Panc1 (cell line): ENCODE measurements around the gene EEA1. TPM values are rescaled to one million over a fixed set of nuclear protein-coding genes. Genes with fewer than 3 reads are reported as not detected.

Experiments used
- ATAC-seq: fragments of 200-7000 bp; cut with Tn5 transposase; 2 replicates; pipeline ENCODE4 v1.9.1; 2020; ENCODE audit warnings: mild to moderate bottlenecking, moderate library complexity
- BruUV-seq: library from RNA; stranded (reverse); fragments of 400-500 nt; replicated peaks from 2 replicates; lab custom pipeline; 2021; lab: Mats Ljungman, UMichigan
- CTCF ChIA-PET: fragments of 300-600 bp; sonication (Branson Sonifier 250); formaldehyde crosslinking; loops from one replicate; lab custom pipeline; 2022; ENCODE audit warnings: antibody characterized with exemption; lab: Charles Lee
- POLR2A ChIA-PET: fragments of 300-600 bp; sonication (Branson Sonifier 250); formaldehyde crosslinking; loops from one replicate; lab custom pipeline; 2022; ENCODE audit warnings: antibody characterized with exemption; lab: Charles Lee
- DNase-seq: peaks from one replicate; pipeline ENCODE4 v3.0.0-alpha.2; 2010; ENCODE audit warnings: low read depth, low spot score
- H3K27ac ChIP-seq: 2 replicates; pipeline ENCODE4 v1.5.1; 2011; ENCODE audit warnings: mild to moderate bottlenecking, low read length, inconsistent platforms
- H3K27me3 ChIP-seq: fragments of 200-500 bp; sonication (Bioruptor generic); 2 replicates; pipeline ENCODE4 v1.6.0; 2014; ENCODE audit warnings: low read length, inconsistent platforms; ENCODE audit not compliant: control insufficient read depth, insufficient read depth
- H3K36me3 ChIP-seq: fragments of 200-500 bp; sonication (Bioruptor generic); 2 replicates; pipeline ENCODE4 v1.5.1; 2014; ENCODE audit warnings: inconsistent platforms, mild to moderate bottlenecking, low read length, moderate library complexity; ENCODE audit not compliant: control insufficient read depth, insufficient read depth
- H3K4me1 ChIP-seq: 2 replicates; pipeline ENCODE4 v1.5.1; 2011; ENCODE audit warnings: inconsistent platforms, mild to moderate bottlenecking, low read length, moderate library complexity; ENCODE audit not compliant: control insufficient read depth, insufficient read depth
- H3K4me3 ChIP-seq, 2 experiments: 2 replicates each; pipeline ENCODE4 v1.5.1; 2011 to 2012; ENCODE audit warnings: low read depth in 2 of 2, low read length in 2 of 2, mild to moderate bottlenecking in 2 of 2, inconsistent platforms in 1 of 2, moderate library complexity in 1 of 2
- H3K9me3 ChIP-seq: fragments of 200-500 bp; sonication (Bioruptor generic); 2 replicates; pipeline ENCODE4 v1.5.1; 2014; ENCODE audit warnings: low read depth, mild to moderate bottlenecking, inconsistent platforms, low read length, moderate library complexity; ENCODE audit not compliant: control insufficient read depth, insufficient read depth
- POLR2AphosphoS5 ChIP-seq: IDR thresholded peaks from 2 replicates; pipeline ENCODE4 v1.6.1; 2012; ENCODE audit warnings: mild to moderate bottlenecking, low read depth, low read length, moderate library complexity
- SIN3A ChIP-seq: IDR thresholded peaks from 2 replicates; pipeline ENCODE4 v1.6.1; 2012; ENCODE audit warnings: low read depth, mild to moderate bottlenecking, low read length, moderate library complexity, borderline replicate concordance; ENCODE audit not compliant: insufficient read depth
- TCF7L2 ChIP-seq: IDR thresholded peaks from 2 replicates; pipeline ENCODE4 v1.6.1; 2011; ENCODE audit warnings: mild to moderate bottlenecking, low read depth, low read length, inconsistent platforms
- in situ Hi-C: cut with HindIII; loops from 2 replicates; pipeline ENCODE4 v1.10.0; 2016; ENCODE audit warnings: low sequenced_read_pairs, low pct_unique_long_range_greater_than_20kb
- intact Hi-C: fragments of 100-400 bp; cut with micrococcal nuclease; formaldehyde crosslinking; loops from one replicate; pipeline ENCODE4 v1.10.0; 2022; ENCODE audit not compliant: unreplicated experiment
- total RNA-seq: library from RNA; stranded (reverse); gene quantifications from one replicate; pipeline ENCODE4 v1.2.1, GENCODE V29; 2021; ENCODE audit not compliant: unreplicated experiment
- TF ChIP-seq, protein P1 (sequence below), 2 experiments: IDR thresholded peaks; 2 replicates each; pipeline ENCODE4 v1.6.1; 2011 to 2012; ENCODE audit warnings: low read depth in 2 of 2, control low read depth in 1 of 2, low read length in 1 of 2, mild to moderate bottlenecking in 1 of 2, moderate library complexity in 1 of 2; ENCODE audit not compliant: insufficient read depth in 1 of 2
- TF ChIP-seq, protein P2 (sequence below): fragments of 450-650 bp; IDR thresholded peaks from 2 replicates; pipeline ENCODE4 v1.5.1; 2017; ENCODE audit warnings: mild to moderate bottlenecking

Gene EEA1
- total RNA-seq, 1 experiment from 2014 or later, result 15.1 TPM

DNA sequence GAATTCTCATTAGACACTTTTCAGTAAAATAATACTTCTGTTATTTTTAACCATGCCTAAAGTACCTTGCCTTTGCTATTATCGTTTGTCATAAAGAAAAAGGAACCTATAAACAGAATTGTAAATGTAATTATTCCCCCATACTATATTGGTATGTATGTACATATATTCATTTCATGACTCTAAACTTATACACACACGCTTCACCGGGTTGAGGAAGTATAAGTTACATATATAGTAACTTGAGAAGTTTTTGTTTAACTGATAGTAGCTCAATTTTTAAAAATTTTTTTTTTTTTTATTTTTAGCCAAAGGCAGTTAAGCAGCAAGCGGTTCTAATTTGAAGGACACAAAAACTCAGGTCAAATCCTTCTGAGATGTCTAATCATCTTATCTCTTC is 118.7 kb downstream of the EEA1 start:
- Histone ChIP-seq H3K36me3 (no peaks in the 10 kb centered on the region; the same call in 1 of the 2 replicates), H3K27me3 (no peaks in the 10 kb centered on the region), H3K4me3 (no peak overlapping the region), H3K4me1 (no peaks in the 10 kb centered on the region), H3K27ac (no peak overlapping the region), H3K9me3 (no peaks in the 10 kb centered on the region)
- in situ Hi-C loops (no loop called here), intact Hi-C loops (no loop called here)
- TF ChIP-seq TCF7L2 (no peak), POLR2AphosphoS5 (no peak)
- DNase-seq (no peak), ATAC-seq (no peak)
- ChIA-PET CTCF (no interaction called here), POLR2A (interaction anchor here (0.6 to 0.7 kb wide), 2 partner anchors 95 to 616 kb away, joined by 5 to 9 read pairs; no protein-coding TSS in a partner anchor)
- no TSS peak for BruUV-seq

DNA sequence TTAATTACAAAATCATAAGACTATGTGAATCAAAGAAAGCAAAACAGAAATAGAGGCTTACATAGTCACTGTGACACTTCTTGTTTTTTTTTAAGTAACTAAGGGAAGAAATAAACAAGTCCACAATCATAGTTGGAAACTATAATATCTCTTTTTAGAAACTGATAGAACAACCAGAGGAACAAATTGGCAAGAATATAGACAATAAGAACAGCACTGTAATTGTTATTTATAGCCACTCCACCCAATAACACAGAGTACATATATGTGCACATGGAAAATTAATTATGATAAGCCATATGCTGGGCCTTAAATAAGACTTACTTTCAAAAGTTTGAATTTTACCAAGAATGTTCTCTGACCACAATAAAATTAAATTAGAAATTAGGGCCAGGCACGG is 125.2 kb downstream of the EEA1 start:
- no TSS peak for BruUV-seq
- H3K4me3 ChIP-seq, result no peak overlapping the region
- no peak overlapping the region for H3K27ac ChIP-seq
- TF ChIP-seq SIN3A, result no peak
- no peak for TF ChIP-seq POLR2AphosphoS5
- TF ChIP-seq, protein P1, sequence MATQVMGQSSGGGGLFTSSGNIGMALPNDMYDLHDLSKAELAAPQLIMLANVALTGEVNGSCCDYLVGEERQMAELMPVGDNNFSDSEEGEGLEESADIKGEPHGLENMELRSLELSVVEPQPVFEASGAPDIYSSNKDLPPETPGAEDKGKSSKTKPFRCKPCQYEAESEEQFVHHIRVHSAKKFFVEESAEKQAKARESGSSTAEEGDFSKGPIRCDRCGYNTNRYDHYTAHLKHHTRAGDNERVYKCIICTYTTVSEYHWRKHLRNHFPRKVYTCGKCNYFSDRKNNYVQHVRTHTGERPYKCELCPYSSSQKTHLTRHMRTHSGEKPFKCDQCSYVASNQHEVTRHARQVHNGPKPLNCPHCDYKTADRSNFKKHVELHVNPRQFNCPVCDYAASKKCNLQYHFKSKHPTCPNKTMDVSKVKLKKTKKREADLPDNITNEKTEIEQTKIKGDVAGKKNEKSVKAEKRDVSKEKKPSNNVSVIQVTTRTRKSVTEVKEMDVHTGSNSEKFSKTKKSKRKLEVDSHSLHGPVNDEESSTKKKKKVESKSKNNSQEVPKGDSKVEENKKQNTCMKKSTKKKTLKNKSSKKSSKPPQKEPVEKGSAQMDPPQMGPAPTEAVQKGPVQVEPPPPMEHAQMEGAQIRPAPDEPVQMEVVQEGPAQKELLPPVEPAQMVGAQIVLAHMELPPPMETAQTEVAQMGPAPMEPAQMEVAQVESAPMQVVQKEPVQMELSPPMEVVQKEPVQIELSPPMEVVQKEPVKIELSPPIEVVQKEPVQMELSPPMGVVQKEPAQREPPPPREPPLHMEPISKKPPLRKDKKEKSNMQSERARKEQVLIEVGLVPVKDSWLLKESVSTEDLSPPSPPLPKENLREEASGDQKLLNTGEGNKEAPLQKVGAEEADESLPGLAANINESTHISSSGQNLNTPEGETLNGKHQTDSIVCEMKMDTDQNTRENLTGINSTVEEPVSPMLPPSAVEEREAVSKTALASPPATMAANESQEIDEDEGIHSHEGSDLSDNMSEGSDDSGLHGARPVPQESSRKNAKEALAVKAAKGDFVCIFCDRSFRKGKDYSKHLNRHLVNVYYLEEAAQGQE (IDR thresholded peaks at IDR 0.05; ENCODE audit: insufficient read depth in 1 of 2, low read depth in 2 of 2, low read length in 1 of 2), result no peak
- TF ChIP-seq, protein P2, sequence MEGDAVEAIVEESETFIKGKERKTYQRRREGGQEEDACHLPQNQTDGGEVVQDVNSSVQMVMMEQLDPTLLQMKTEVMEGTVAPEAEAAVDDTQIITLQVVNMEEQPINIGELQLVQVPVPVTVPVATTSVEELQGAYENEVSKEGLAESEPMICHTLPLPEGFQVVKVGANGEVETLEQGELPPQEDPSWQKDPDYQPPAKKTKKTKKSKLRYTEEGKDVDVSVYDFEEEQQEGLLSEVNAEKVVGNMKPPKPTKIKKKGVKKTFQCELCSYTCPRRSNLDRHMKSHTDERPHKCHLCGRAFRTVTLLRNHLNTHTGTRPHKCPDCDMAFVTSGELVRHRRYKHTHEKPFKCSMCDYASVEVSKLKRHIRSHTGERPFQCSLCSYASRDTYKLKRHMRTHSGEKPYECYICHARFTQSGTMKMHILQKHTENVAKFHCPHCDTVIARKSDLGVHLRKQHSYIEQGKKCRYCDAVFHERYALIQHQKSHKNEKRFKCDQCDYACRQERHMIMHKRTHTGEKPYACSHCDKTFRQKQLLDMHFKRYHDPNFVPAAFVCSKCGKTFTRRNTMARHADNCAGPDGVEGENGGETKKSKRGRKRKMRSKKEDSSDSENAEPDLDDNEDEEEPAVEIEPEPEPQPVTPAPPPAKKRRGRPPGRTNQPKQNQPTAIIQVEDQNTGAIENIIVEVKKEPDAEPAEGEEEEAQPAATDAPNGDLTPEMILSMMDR, result no peak
- no peak for TF ChIP-seq TCF7L2
- ChIA-PET CTCF (no interaction called here), POLR2A (no interaction called here)
- no peaks in the 10 kb centered on the region for H3K9me3 ChIP-seq
- in situ Hi-C loops (no loop called here), intact Hi-C loops (no loop called here)
- no peak for DNase-seq
- ATAC-seq, result no peak
- no peaks in the 10 kb centered on the region; the same call in 1 of the 2 replicates for H3K36me3 ChIP-seq
- no peaks in the 10 kb centered on the region for H3K27me3 ChIP-seq
- no peaks in the 10 kb centered on the region for H3K4me1 ChIP-seq

DNA sequence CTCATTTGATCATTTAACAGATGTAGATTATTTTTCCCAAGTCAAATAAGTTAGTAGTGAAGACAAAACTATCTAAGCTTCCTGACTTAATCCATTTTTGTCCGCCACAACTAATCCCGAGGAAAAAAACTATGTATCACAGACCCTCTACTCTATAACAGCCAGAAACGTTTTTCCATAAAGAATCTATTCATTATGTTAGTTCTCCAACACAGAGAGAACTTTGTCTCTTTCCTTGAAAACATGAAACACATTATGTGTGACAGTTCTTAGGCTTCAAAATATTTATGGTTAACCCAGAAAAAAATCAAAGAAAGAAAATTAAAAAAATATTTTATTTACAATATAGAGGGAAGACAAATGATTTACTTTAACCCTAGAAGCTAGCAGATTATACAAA is 126.2 kb downstream of the EEA1 start:
- no peaks in the 10 kb centered on the region for H3K9me3 ChIP-seq
- H3K4me1 ChIP-seq, result no peaks in the 10 kb centered on the region
- no peak overlapping the region for H3K4me3 ChIP-seq
- in situ Hi-C loops (no loop called here), intact Hi-C loops (no loop called here)
- DNase-seq, result no peak
- no peak for ATAC-seq
- CTCF ChIA-PET, result no interaction called here
- no peaks in the 10 kb centered on the region; the same call in 1 of the 2 replicates for H3K36me3 ChIP-seq
- TF ChIP-seq POLR2AphosphoS5, result no peak
- TF ChIP-seq, protein P2, result no peak
- no peak for TF ChIP-seq TCF7L2
- TF ChIP-seq, protein P1 (IDR thresholded peaks at IDR 0.05; ENCODE audit: insufficient read depth in 1 of 2, low read depth in 2 of 2, low read length in 1 of 2), result no peak
- no peak for TF ChIP-seq SIN3A
- no TSS peak for BruUV-seq
- POLR2A ChIA-PET, result no interaction called here
- no peaks in the 10 kb centered on the region for H3K27me3 ChIP-seq
- H3K27ac ChIP-seq, result no peak overlapping the region
